GDM1 (cell line): Measurements from ENCODE around the gene TCF12.
"Not testable (repeated sequence)": the region's sequence is repeated elsewhere in the genome, so short reads cannot be mapped to it uniquely, and the experiment has no call there.

ENCODE experiments used
- DNase-seq: peaks from one replicate; lab custom pipeline; 2025; lab: John Stamatoyannopoulos, UW

Gene TCF12

DNA sequence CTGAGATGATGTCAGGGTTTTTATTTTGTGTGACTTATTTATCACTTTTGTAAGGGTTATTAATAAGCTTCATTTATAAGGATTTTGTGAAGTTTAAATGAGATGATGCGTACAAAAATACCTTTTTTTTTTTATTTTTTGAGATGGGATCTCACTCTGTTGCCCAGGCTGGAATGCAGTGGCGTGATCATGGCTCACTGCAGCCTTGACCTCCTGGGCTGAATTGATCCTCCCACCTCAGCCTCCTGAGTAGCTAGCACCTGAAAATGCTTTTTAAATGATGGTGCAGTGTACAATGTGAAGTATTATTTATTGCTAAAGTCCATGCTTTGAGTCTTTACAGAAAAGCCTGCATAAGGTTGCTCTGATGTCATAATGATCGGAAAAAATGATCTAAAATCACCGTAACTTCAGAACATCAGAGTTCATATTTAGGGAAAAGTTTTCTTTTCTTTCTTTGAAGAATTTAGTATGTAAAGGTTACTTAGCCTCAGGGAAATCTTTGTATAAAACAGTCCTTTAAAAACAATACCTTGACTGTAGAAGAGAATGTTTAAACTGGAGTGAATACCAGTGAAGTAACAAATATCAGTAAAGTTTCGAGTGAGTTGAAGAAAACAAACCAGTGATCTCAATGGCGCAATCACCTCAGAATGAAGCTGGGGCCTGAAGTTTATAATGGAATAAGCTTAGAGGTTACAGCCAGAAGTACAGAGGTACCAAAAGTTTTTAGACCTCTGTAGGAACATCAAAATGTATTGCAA, 29.7 kb downstream of the TCF12 start:
- no peak for DNase-seq

DNA sequence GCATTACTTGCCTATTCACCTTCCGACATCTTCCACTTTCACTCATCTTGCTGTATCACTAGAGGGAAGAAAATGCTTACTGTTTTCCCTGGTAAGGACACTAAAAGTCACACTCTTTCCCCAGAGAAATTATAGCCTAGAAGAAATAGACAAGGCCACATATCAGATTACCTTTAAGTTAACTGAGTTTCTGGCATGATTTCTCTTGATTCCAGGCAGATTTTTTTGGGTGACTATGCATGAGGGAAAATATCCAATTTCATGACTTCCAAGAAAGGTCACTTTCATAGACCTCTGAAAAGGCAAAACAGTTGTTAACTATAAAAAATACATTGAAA, 30.3 kb downstream of the TCF12 start:
- DNase-seq, result no peak

DNA sequence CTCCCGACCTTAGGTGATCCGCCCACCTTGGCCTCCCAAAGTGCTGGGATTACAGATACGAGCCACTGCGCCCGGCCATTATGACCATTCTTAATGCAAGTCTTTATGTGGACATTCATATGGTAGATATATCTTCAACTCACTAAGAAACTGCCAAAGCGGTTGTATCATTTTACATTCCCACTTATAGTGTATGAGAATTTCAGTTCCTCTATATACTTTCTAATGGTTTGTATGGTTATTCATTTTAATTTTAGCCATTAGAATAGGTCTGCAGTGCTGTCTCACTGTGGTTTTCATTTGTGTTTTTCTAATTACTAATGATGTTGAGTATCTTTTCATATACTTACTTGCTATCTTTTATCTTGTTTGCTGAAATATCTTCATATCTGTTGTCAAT, 32.5 kb downstream of the TCF12 start:
- no peak for DNase-seq

DNA sequence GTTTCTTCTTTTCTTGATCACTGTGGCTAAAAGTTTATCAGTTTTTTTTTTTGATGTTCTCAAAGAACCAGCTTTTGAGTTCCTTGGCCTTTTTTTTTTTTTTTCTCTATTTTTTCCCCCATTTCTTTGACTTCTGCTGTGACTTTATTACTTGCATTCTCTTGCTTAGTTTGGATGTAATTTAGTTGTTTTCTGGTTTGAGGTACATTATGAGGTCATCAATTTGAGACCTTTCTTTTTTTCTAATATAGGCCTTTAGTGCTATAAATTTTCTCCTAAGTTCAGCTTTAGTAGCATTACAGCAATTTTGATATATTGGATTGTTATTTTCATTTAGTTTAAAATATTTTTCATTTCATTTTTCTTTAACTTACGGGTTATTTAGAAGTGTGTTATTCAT, 35.3 kb downstream of the TCF12 start:
- no peak for DNase-seq

- DNase-seq, result not testable (repeated sequence)
These were observed 36.6 kb downstream of the TCF12 start for GRCh38 chr15:56955011-56955410.

DNA sequence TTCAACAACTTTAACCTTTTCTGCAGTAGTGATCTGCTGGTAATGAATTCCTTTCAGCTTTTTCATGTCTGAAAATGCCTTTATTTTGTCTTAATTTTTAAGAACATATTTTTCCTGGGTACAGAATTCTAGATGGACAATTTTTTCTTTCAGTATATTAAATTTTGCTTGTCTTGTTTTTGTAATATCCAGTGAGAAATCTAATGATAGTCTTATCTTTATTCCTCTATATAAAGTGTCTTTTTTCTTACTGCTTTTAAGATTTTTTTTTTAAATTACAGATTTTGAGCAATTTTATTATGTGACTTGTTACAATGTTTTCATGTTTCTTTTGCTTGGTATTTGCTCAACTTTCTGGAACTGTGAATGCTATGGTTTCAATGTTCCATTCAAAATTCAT, 38.1 kb downstream of the TCF12 start:
- DNase-seq, result no peak

- no peak for DNase-seq
These were observed 39.5 kb downstream of the TCF12 start for GRCh38 chr15:56957812-56958406.

DNA sequence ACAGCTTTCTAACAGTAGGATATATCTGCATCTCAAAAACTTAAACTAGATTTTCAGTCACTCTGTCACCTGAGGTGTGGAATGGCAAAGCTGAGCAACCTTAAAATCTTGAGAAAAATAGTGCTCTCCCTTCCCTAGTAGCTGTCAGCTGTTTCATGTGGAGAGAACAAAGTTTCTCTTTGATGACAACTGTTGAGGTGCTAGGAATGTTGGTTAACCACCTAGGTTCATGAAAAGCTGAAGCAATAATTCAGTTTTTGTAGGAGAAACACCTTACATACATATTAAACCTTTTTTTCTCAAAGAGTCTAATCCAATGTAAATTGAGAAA, 40.8 kb downstream of the TCF12 start:
- DNase-seq, result no peak

DNA sequence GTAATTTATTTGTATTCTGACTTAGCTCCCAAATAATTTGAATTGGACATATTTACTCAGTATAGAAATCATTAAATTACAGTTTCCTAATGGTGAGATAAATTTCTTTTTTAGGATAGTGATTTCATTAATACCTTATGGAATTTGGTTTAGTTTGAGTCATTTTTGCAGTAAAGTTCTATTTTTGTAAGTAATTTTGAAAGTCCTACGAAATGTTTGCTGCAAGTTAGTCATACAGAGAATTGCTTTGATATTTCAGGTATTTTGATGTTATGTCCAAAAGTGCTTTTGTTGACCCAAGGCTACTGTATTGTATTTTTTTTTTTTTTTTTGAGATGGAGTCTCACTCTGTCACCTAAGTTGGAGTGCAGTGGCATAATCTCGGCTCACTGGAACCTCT, 41.7 kb downstream of the TCF12 start:
- no peak for DNase-seq

DNA sequence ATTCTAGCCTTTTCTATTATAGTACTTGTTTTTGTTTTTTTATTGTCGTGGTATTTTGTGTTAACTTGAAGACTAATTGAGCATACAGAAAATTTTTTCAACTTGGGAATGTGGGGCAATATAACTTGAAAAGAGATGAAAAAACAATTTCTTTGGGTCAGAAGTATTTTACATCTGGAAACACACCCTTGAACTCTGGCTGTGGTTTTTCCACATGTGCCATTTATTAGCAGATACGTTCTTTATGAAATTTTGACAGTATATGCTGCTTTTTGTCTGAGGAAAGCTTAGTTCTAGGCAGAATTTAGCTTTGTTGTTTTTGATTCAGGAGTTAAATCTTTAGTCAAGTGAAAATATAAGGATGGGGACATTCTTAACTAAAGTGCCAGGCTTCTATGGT, 44.7 kb downstream of the TCF12 start:
- no peak for DNase-seq

DNA sequence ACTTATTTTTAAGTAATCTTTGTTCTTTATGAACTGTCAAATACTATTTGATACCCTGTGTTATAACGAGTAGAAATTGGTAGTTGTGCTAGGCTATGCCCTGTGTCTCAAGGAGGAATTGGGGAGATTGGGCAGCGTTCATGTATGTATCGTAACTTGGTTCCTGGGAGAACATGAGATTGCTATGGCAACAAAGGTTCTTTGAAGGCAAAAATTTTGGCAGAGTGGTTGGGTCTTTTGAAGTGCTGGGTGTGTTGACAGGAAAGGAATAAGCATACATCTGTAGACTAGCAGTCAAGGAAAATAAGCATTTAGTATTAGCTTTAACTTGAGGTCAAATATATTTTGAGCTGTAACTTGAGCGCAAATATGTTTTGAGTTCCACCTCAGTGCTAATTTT, 45.3 kb downstream of the TCF12 start:
- no peak for DNase-seq

DNA sequence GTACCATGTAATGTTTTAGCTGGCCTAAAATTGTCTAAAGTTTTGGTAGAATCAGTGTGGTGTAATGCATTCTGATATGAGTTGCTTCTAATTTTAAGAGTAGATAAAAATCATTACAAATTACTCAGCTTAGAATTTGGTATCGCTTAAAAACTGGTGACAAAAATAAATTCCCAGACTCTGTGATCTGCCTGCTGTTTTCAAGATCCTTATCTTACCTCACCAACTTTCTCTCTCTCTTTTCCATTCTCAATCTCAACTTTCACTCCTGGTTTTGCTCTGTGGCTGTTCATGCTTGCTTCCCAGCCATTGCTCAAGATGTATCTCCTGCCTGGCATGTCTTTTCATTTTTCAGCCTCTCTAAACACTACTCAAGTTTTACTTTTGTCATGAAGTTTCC, 45.7 kb downstream of the TCF12 start:
- no peak for DNase-seq

GRCh38 chr15:56965231-56966013, 47.0 kb downstream of the TCF12 start:
- DNase-seq, result no peak

GRCh38 chr15:56967336-56967735, 48.9 kb downstream of the TCF12 start:
- no peak for DNase-seq

DNA sequence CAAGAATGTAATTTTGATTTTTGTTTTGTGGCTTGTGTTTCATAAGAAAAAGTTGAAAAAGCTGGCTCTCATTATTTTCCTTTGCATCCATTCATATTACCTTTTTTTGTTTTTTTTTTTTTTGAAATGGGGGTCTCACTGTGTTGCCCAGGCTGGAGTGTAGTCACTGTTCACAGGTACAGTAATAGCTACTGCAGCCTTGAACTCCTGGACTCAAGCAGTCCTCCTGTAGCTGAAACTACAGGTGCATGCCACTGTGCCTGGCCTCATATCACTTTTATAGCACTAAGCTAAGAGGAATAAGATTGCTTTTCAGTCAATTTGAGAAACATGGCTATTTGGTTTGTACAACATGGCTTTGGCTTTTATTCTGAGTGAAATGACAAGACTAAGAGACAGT, 49.8 kb downstream of the TCF12 start:
- DNase-seq, result no peak

DNA sequence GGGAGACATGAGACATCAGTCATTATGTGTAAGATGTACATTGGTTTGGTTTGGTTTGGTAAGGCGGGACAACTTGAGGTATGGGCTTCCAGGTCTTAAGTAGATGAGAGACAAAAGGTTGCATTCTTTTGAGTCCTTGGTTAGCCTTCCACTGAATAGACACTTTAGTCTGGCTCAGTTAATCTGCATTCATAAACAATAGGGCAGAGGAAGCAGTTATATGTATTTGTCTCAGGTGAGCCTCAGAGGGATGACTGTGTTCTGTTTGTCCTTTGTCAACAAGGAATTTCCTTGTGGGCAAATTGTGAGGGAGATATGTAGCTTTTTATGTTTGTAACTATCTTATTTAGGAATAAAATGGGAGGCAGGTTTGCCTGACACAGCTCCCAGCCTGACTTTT, 50.4 kb downstream of the TCF12 start:
- DNase-seq, result no peak

- DNase-seq, result no peak
These were observed 50.9 kb downstream of the TCF12 start for GRCh38 chr15:56969265-56969895.

DNA sequence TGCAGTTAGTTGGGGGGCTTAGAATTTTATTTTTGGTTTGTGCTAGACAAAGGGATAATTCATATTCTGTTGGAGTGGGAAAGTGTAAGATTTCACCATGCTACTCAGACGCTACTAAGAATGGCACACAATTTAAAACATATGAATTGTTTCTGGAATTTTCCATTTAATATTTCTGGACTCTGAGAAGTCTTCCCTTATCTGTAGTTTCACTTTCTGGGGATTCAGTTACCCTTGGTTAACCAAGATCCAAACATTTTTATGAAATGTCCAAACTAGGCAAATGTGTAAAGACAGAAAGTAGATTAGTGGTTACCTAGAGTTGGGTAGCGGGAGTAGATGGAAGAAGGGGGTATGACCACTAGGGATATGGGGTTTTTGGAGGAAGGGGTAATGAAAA, 53.1 kb downstream of the TCF12 start:
- no peak for DNase-seq

GRCh38 chr15:56972016-56972415, 53.6 kb downstream of the TCF12 start:
- DNase-seq, result no peak

GRCh38 chr15:56972426-56972825, 54.0 kb downstream of the TCF12 start:
- no peak for DNase-seq

DNA sequence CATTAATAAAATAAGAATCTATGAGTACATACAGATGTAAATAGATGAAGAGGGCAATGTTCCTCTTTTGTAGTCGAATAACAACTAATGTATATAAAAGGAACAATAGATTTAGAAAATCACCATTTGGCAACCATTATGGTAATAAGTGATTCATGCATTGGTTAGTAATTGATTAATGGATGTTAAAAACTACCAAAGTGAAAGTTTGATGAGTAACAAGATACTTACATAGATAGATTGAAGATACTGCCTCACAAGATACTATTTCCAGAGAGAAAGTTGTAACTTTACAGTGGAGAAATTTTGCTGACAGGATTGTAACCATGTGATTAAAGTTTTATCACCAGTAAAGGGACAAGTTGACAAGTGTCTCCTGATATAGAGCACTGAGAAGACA, 55.0 kb downstream of the TCF12 start:
- DNase-seq, result no peak

DNA sequence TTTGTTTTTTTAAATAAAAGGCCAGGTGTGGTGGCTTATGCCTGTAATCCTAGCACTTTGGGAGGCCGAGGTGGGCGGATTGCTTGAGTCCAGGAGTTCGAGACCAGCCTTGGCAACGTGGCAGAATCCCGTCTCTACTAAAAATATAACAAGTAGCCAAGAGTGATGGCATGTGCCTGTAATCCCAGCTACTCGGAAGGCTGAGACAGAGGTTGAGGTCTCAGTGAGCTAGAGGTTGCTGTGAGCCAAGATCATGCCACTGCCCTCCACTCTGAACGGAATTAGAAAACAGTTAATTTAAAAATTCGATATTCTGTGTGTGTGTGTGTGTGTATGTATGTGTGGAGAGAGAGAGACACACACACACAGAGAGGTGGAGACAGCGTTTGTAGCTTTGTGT, 58.8 kb downstream of the TCF12 start:
- no peak for DNase-seq
